Epithelial cell of proximal tubule (primary cell): ENCODE results near the gene FCN1. TPM values are rescaled to one million over a fixed set of nuclear protein-coding genes. Genes with fewer than 3 reads are reported as not detected.

ENCODE experiments used
- DNase-seq: peaks from one replicate; pipeline ENCODE4 v3.0.0-alpha.2; 2011; ENCODE audit warnings: low read depth
- H3K4me3 ChIP-seq: 2 replicates; pipeline ENCODE4 v1.5.1; 2011; ENCODE audit warnings: low read depth, mild to moderate bottlenecking, low read length
- total RNA-seq: library from RNA; depleted of rRNA; stranded (reverse); fragments of >200 nt; gene quantifications from 2 replicates; pipeline ENCODE4 v1.2.3, GENCODE V29; 2015
- TF ChIP-seq, protein P1 (sequence below): conservative IDR thresholded peaks from 2 replicates; pipeline ENCODE4 v1.5.1; 2012; ENCODE audit warnings: low read depth, mild to moderate bottlenecking, low read length

FCN1 gene
- total RNA-seq, 1 donor from 2014 or later, result not detected

- no peak overlapping the region for H3K4me3 ChIP-seq
- TF ChIP-seq, protein P1, sequence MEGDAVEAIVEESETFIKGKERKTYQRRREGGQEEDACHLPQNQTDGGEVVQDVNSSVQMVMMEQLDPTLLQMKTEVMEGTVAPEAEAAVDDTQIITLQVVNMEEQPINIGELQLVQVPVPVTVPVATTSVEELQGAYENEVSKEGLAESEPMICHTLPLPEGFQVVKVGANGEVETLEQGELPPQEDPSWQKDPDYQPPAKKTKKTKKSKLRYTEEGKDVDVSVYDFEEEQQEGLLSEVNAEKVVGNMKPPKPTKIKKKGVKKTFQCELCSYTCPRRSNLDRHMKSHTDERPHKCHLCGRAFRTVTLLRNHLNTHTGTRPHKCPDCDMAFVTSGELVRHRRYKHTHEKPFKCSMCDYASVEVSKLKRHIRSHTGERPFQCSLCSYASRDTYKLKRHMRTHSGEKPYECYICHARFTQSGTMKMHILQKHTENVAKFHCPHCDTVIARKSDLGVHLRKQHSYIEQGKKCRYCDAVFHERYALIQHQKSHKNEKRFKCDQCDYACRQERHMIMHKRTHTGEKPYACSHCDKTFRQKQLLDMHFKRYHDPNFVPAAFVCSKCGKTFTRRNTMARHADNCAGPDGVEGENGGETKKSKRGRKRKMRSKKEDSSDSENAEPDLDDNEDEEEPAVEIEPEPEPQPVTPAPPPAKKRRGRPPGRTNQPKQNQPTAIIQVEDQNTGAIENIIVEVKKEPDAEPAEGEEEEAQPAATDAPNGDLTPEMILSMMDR, result no peak
- DNase-seq, result no peak
Observed at GRCh38 chr9:134896834-134897583, 20.7 kb downstream of the FCN1 start.

DNA sequence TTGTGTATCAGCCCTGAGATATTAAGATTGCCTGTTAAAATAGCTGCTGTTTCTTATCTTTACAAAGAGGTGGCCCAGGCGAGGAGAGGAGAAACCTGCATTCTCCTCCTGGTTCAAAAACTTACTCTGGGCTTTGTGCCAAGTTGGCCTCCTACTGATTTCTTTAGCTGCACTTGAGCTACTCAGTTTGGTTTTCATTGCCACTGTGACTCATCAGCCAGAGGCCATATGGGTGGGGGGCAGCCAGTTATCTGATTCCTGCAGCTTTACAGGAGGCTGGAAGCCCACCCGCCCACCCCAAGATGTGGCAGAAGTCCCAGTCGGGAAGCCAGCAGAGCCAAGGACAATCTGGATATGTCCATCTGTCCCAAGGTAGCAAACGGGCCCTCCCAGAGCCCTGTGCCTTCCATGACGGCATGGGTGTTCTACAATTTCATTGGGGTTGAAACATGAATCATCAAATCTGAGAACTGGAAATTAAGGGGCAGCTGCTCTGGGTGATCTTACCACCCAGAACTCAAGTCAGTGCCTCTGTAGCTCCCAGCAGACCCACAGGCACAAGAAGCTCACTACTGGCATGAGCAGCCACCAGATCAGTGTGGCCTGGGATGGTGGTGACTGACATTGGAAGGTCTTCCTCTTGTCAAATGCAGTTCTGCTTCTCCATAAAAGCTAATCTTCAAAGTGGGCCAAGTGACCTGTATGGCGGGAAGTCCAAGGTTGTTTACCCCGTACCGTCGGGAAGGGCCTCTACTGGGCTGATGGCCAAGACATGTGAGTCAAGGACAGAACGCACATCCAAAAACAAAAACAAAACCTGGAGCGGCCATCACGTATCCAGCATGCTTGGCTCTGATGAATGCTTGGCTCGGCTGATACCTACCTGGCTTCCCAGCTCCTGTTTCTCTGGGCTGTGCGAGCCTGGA, 21.5 kb downstream of the FCN1 start:
- TF ChIP-seq, protein P1, result no peak
- H3K4me3 ChIP-seq, result no peak overlapping the region
- DNase-seq, result no peak

- no peak for DNase-seq
- TF ChIP-seq, protein P1, result no peak
- no peak overlapping the region for H3K4me3 ChIP-seq
Observed at GRCh38 chr9:134895567-134895907, 22.2 kb downstream of the FCN1 start.

GRCh38 chr9:134895097-134895496, 22.6 kb downstream of the FCN1 start:
- TF ChIP-seq, protein P1, result no peak
- H3K4me3 ChIP-seq, result no peak overlapping the region
- no peak for DNase-seq

GRCh38 chr9:134894136-134894860, 23.4 kb downstream of the FCN1 start:
- DNase-seq, result no peak
- no peak overlapping the region for H3K4me3 ChIP-seq
- TF ChIP-seq, protein P1, result no peak

DNA sequence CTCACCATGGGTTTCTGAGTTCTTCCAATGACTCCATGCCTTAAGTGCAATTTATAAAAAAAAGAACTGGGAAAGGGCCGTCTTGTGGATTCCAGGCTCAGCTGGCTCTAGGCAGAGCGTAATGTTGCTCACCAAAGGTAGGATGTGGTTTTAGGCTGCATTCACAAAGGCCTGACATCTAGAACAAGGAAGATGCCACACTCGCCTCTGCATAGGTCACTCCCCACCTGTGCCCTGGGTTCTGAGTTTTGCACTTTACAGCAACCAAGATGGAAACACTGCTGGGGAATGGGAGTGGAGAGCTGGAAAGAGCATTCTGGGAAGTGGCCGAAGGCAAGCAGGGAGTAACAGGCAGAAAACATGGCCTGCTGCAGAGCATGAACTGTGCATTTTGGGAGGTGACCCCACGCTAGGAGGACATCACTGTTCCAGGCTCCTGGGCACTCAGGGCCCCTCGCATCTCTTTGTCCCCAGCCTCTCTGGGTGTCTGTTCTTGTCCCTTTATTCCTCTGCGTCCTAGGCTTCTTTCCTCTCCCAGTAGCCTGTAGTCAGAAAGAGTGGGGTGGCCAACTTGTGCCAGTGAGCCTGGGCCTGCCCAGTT, 24.8 kb downstream of the FCN1 start:
- TF ChIP-seq, protein P1, result no peak
- H3K4me3 ChIP-seq, result no peak overlapping the region
- DNase-seq, result no peak
